ENCODE data around the gene ZNF367. TPM values are rescaled to one million over a fixed set of nuclear protein-coding genes. Genes with fewer than 3 reads are reported as not detected.

The ZNF367 gene
- total RNA-seq, 1 experiment from 2014 or later, result 14.0 TPM

DNA sequence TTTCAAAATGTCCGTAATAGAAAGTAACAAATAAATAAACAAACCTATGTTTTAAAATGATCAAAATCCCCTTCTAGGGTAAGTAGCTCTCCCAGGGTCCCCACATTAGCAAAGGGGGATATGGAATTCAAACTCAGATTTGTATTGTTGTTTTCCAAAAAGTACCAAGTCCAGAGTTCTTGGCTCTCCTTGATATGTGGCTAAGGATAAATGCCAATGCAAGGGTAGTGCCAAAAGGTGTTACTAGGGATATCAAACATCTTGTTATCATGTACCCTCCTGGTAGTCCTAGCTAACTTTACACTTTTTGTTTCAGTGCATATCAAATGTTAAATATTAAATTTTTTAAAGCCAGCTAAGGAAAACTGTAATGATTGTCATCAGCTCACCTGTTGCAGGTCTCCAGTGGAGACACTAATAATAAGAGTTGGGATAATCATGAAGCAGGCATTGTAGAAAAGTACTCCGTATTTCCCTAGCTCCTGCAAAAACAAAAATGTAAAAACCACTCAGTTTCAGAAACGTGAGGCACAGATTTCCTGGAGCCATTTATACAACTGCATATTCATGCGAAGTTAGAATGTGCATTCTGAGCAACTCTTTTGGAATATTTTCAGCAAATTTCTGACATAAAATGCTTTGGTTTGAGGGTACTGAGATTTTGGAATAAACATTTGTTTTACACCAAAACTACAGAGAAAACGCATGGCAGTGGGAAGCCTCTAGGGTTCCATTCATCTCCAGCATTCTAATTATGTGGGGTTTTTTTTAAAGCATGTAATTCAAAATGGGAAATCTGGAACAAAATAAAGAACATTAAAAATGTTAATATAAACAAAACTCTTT lies 74.4 kb downstream of the ZNF367 start:
- Histone ChIP-seq H3K27me3 (ENCODE audit: insufficient read depth, low read depth) (no peaks in the 10 kb centered on the region), H3K9me3 (ENCODE audit: insufficient read depth, low read depth) (no peaks in the 10 kb centered on the region), H2AFZ (no peak overlapping the region), H3K79me2 (ENCODE audit: low read depth) (no peaks in the 10 kb centered on the region), H3K4me1 (replicated peaks; ENCODE audit: insufficient read depth) (peaks cover 34% of the 10 kb centered on the region), H3K27ac (peak overlapping the region; percentile 23; the same call in 1 of the 2 replicates), H3F3A (ENCODE audit: insufficient read depth, low read depth) (peaks cover 44% of the 10 kb centered on the region), H3K9me2 (ENCODE audit: insufficient read depth) (no peaks in the 10 kb centered on the region), H3K4me3 (no peak overlapping the region), H4K20me1 (ENCODE audit: insufficient read depth) (no peaks in the 10 kb centered on the region), H3K4me2 (peak overlapping the region; percentile 45), H3K36me3 (ENCODE audit: low read depth) (0 out of 2 replicates have a peak, but pooled peaks cover 6% of the 10 kb centered on the region)
- POLR2A ChIA-PET (ENCODE audit: unreplicated experiment), result interaction anchor here (0.6 to 0.7 kb wide), 2 partner anchors 29 to 1579 kb away, joined by 3 to 16 read pairs; partner anchors contain the start of gene TRMO
- CTCF ChIA-PET, result interaction anchor here (0.8 kb wide), 1 partner anchor 16 kb away, joined by 14 read pairs; no protein-coding TSS in a partner anchor
- TF ChIP-seq, protein P1, sequence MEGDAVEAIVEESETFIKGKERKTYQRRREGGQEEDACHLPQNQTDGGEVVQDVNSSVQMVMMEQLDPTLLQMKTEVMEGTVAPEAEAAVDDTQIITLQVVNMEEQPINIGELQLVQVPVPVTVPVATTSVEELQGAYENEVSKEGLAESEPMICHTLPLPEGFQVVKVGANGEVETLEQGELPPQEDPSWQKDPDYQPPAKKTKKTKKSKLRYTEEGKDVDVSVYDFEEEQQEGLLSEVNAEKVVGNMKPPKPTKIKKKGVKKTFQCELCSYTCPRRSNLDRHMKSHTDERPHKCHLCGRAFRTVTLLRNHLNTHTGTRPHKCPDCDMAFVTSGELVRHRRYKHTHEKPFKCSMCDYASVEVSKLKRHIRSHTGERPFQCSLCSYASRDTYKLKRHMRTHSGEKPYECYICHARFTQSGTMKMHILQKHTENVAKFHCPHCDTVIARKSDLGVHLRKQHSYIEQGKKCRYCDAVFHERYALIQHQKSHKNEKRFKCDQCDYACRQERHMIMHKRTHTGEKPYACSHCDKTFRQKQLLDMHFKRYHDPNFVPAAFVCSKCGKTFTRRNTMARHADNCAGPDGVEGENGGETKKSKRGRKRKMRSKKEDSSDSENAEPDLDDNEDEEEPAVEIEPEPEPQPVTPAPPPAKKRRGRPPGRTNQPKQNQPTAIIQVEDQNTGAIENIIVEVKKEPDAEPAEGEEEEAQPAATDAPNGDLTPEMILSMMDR (conservative IDR thresholded peaks at IDR 0.05), result no peak
- TF ChIP-seq EZH2 (IDR thresholded peaks at IDR 0.05; ENCODE audit: low read depth), result no peak
- intact Hi-C loops (cut with micrococcal nuclease; ENCODE audit: unreplicated experiment), result loop anchor here (5.0 kb wide), 1 partner anchor 34 kb away; no protein-coding TSS in a partner anchor
- no peak for DNase-seq
- BruUV-seq (replicated peaks), result no TSS peak

DNA sequence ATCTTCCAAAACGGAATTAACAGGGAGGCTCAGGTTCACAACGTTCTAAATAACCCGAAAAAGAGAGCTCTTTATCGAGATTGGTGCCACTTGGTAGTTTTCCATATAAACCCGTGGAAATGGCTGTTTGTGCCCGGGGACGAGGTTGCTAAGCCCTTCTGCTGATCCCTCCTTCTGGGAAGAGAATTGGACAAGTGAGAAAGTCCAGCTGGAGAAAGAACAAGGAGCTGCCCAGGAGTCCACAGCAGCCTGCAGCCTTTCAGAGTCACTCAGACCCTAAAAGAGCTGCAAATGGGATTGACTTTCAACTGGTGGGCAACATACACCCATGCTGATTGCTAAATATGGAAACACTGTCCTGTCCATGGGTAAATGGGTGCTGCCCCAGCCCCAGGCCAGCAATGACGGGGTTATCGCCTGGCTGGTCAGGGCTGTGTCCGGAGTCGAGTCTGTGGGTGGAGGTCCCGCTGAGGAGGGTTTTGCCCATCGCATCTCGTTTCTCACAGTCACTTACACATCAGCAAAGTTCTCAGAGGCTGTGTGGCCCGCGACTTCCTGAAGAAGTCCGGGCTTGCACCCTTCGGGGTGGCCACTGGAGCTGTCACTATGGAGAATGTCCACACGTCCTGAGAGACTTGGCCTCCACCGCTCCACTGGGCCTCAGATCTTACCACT lies 75.5 kb downstream of the ZNF367 start:
- Histone ChIP-seq H3F3A (ENCODE audit: insufficient read depth, low read depth) (peaks cover 46% of the 10 kb centered on the region), H2AFZ (no peak overlapping the region), H4K20me1 (ENCODE audit: insufficient read depth) (no peaks in the 10 kb centered on the region), H3K9me3 (ENCODE audit: insufficient read depth, low read depth) (no peaks in the 10 kb centered on the region), H3K4me1 (replicated peaks; ENCODE audit: insufficient read depth) (peaks cover 36% of the 10 kb centered on the region), H3K4me3 (no peak overlapping the region), H3K27me3 (ENCODE audit: insufficient read depth, low read depth) (no peaks in the 10 kb centered on the region), H3K36me3 (ENCODE audit: low read depth) (0 out of 2 replicates have a peak, but pooled peaks cover 6% of the 10 kb centered on the region), H3K4me2 (no peak overlapping the region), H3K9me2 (ENCODE audit: insufficient read depth) (no peaks in the 10 kb centered on the region), H3K79me2 (ENCODE audit: low read depth) (no peaks in the 10 kb centered on the region), H3K27ac (no peak overlapping the region)
- POLR2A ChIA-PET (ENCODE audit: unreplicated experiment), result no interaction called here
- TF ChIP-seq, protein P1 (conservative IDR thresholded peaks at IDR 0.05), result no peak
- no peak for TF ChIP-seq EZH2 (IDR thresholded peaks at IDR 0.05; ENCODE audit: low read depth)
- intact Hi-C loops (cut with micrococcal nuclease; ENCODE audit: unreplicated experiment), result loop anchor here (5.0 kb wide), 1 partner anchor 35 kb away; no protein-coding TSS in a partner anchor
- CTCF ChIA-PET, result no interaction called here
- no TSS peak for BruUV-seq (replicated peaks)
- no peak for DNase-seq

DNA sequence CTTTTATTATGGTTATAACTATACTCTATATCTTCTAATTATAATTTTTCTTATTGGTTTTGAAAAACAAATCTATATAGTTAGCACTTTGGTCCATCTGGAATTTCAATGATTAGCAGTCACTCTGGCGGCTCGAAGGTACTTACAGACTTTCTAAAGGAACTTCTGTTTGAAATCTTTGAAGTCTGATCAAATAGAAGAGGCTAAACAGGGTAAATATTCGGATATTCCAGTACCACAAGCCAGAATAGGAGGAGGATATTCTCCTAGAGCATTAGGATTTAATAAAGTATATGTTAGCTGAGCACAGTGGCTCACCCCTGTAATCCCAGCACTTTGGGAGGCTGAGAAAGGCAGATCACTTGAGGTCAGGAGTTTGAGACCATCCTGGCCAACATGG lies 77.5 kb downstream of the ZNF367 start:
- no peaks in the 10 kb centered on the region for H4K20me1 ChIP-seq (ENCODE audit: insufficient read depth)
- intact Hi-C loops (cut with micrococcal nuclease; ENCODE audit: unreplicated experiment), result loop anchor here (5.0 kb wide), 1 partner anchor 37 kb away; no protein-coding TSS in a partner anchor
- no peaks in the 10 kb centered on the region for H3K79me2 ChIP-seq (ENCODE audit: low read depth)
- CTCF ChIA-PET, result no interaction called here
- peaks cover 42% of the 10 kb centered on the region for H3F3A ChIP-seq (ENCODE audit: insufficient read depth, low read depth)
- DNase-seq, result no peak
- no TSS peak for BruUV-seq (replicated peaks)
- TF ChIP-seq EZH2 (IDR thresholded peaks at IDR 0.05; ENCODE audit: low read depth), result no peak
- TF ChIP-seq, protein P1 (conservative IDR thresholded peaks at IDR 0.05), result no peak
- no peaks in the 10 kb centered on the region for H3K9me2 ChIP-seq (ENCODE audit: insufficient read depth)
- H3K27ac ChIP-seq, result peak overlapping the region; percentile 39
- H3K4me3 ChIP-seq, result no peak overlapping the region
- 0 out of 2 replicates have a peak, but pooled peaks cover 6% of the 10 kb centered on the region for H3K36me3 ChIP-seq (ENCODE audit: low read depth)
- peaks cover 36% of the 10 kb centered on the region for H3K4me1 ChIP-seq (replicated peaks; ENCODE audit: insufficient read depth)
- no peaks in the 10 kb centered on the region for H3K27me3 ChIP-seq (ENCODE audit: insufficient read depth, low read depth)
- POLR2A ChIA-PET (ENCODE audit: unreplicated experiment), result no interaction called here
- H3K9me3 ChIP-seq (ENCODE audit: insufficient read depth, low read depth), result no peaks in the 10 kb centered on the region
- H2AFZ ChIP-seq, result no peak overlapping the region
- H3K4me2 ChIP-seq, result no peak overlapping the region
